ENCODE measurements around the gene EPB41L4B.

GRCh38 chr9:109263358-109263757 lies 57.5 kb downstream of the EPB41L4B start:
- TF ChIP-seq POLR2A (IDR thresholded peaks at IDR 0.05) (no peak), CTCF (IDR thresholded peaks at IDR 0.05) (no peak)

Measured in thyroid gland (tissue), 4 donors.